GM12878 (cell line): ENCODE measurements around the gene RPL27. TPM values are rescaled to one million over a fixed set of nuclear protein-coding genes. Genes with fewer than 3 reads are reported as not detected.
A peak's percentile ranks its signal among the peaks of the same experiment; 100 is the strongest.

ENCODE experiments used
- ATAC-seq: fragments of 200-7000 bp; cut with Tn5 transposase; 3 replicates; pipeline ENCODE4 v1.9.1; 2020; ENCODE audit warnings: mild to moderate bottlenecking, moderate library complexity
- Bru-seq: library from RNA; stranded (reverse); fragments of 400-500 nt; gene quantifications from one replicate; lab custom pipeline; 2021; lab: Mats Ljungman, UMichigan
- BruChase-seq, 2 experiments: library from RNA; stranded (reverse); fragments of 400-500 nt; gene quantifications; one replicate each; lab custom pipeline; 2021; lab: Mats Ljungman, UMichigan
- BruUV-seq: library from RNA; stranded (reverse); fragments of 400-500 nt; replicated peaks from 2 replicates; lab custom pipeline; 2021; lab: Mats Ljungman, UMichigan
- CTCF ChIA-PET: fragments of 300-600 bp; sonication (Branson Sonifier 250); formaldehyde crosslinking; extraction: SDS; loops from one replicate; lab custom pipeline; 2021; ENCODE audit warnings: inconsistent platforms; lab: Yijun Ruan, JAX
- POLR2A ChIA-PET: fragments of 350-600 bp; formaldehyde crosslinking; extraction: SDS; loops from one replicate; lab custom pipeline; 2021; ENCODE audit warnings: inconsistent platforms; lab: Charles Lee
- RAD21 ChIA-PET: fragments of 300-600 bp; sonication (Branson Sonifier 250); formaldehyde crosslinking; loops from one replicate; lab custom pipeline; 2023; ENCODE audit warnings: antibody characterized with exemption; ENCODE audit not compliant: unreplicated experiment; lab: Charles Lee
- SMC1A ChIA-PET: fragments of 300-600 bp; sonication (Branson Sonifier 250); formaldehyde crosslinking; loops from one replicate; lab custom pipeline; 2023; ENCODE audit not compliant: unreplicated experiment, uncharacterized antibody; lab: Charles Lee
- DNase-seq: peaks from one replicate; pipeline ENCODE4 v3.0.0-alpha.2; 2011; ENCODE audit warnings: low read depth, low spot score
- FAIRE-seq: peaks from 3 replicates; lab custom pipeline; 2011; peaks lifted over from hg19 to GRCh38; lab: Jason Lieb, UNC
- H2AFZ ChIP-seq: 2 replicates; pipeline ENCODE4 v1.6.0; 2011; ENCODE audit warnings: low read depth, low read length, control low read depth; ENCODE audit not compliant: control insufficient read depth
- H3K27ac ChIP-seq: 2 replicates; pipeline ENCODE4 v1.5.1; 2011; ENCODE audit warnings: control low read depth; ENCODE audit not compliant: control insufficient read depth, insufficient read depth
- H3K27me3 ChIP-seq, 2 experiments: replicated peaks in 1 of 2; 2 replicates each; pipeline versions ENCODE4 v1.6.0 to v1.6.1; 2011; ENCODE audit warnings: low read length in 1 of 2; ENCODE audit not compliant: control insufficient read depth in 2 of 2, insufficient read depth in 2 of 2
- H3K36me3 ChIP-seq, 2 experiments: 2 replicates each; pipeline ENCODE4 v1.5.1; 2011; ENCODE audit warnings: low read length in 1 of 2; ENCODE audit not compliant: control insufficient read depth in 2 of 2, insufficient read depth in 2 of 2
- H3K4me1 ChIP-seq: 2 replicates; pipeline ENCODE4 v1.6.1; 2011; ENCODE audit warnings: mild to moderate bottlenecking, low read length, moderate library complexity, mixed read lengths; ENCODE audit not compliant: control insufficient read depth, insufficient read depth
- H3K4me2 ChIP-seq: 2 replicates; pipeline ENCODE4 v1.6.0; 2011; ENCODE audit warnings: control low read depth; ENCODE audit not compliant: control insufficient read depth, insufficient read depth
- H3K4me3 ChIP-seq: fragments of 200-600 bp; sonication (generic); 2 replicates; pipeline ENCODE4 v1.5.1; 2016
- H3K79me2 ChIP-seq: 2 replicates; pipeline ENCODE4 v1.6.0; 2011; ENCODE audit warnings: low read length; ENCODE audit not compliant: control insufficient read depth, insufficient read depth
- H3K9ac ChIP-seq: 2 replicates; pipeline ENCODE4 v1.8.0; 2011; ENCODE audit warnings: low read length, control low read depth, mixed read lengths; ENCODE audit not compliant: control insufficient read depth, insufficient read depth
- H3K9me3 ChIP-seq: replicated peaks from 3 replicates; pipeline ENCODE4 v1.5.1; 2011; ENCODE audit warnings: mild to moderate bottlenecking, low read length; ENCODE audit not compliant: control insufficient read depth, insufficient read depth
- H4K20me1 ChIP-seq: 2 replicates; pipeline ENCODE4 v1.6.0; 2011; ENCODE audit not compliant: control insufficient read depth, insufficient read depth
- CBX3 ChIP-seq: fragments of 200-600 bp; sonication (generic); IDR thresholded peaks from 2 replicates; pipeline ENCODE4 v1.6.1; 2016; ENCODE audit warnings: low read depth, borderline replicate concordance
- IRF4 ChIP-seq: IDR thresholded peaks from 2 replicates; pipeline ENCODE4 v1.6.1; 2011; ENCODE audit warnings: low read depth, low read length
- RCOR1 ChIP-seq: conservative IDR thresholded peaks from 2 replicates; pipeline ENCODE4 v1.6.1; 2012; ENCODE audit warnings: low read depth, low read length, improper control_type of control experiment
- RELA ChIP-seq: fragments of 450-650 bp; IDR thresholded peaks from 2 replicates; pipeline ENCODE4 v1.8.0; 2014; ENCODE audit warnings: borderline replicate concordance; ENCODE audit not compliant: partially characterized antibody
- SMAD5 ChIP-seq: IDR thresholded peaks from 2 replicates; pipeline ENCODE4 v1.6.1; 2016; ENCODE audit warnings: antibody characterized with exemption, low read depth
- SMC3 ChIP-seq: IDR thresholded peaks from 2 replicates; pipeline ENCODE4 v1.6.1; 2011; ENCODE audit warnings: low read length, improper control_type of control experiment, borderline replicate concordance
- TAF1 ChIP-seq: IDR thresholded peaks from 2 replicates; pipeline ENCODE4 v1.6.1; 2011; ENCODE audit warnings: mild to moderate bottlenecking, low read depth, low read length, borderline replicate concordance
- WGBS: methylation state at CpG from one replicate; pipeline ENCODE4 v1.1.6; 2016; ENCODE audit warnings: low lambda C conversion rate; ENCODE audit not compliant: insufficient replicate concordance, insufficient coverage; ENCODE audit errors: missing lambda C conversion rate; 5-methylcytosine and 5-hydroxymethylcytosine counted together
- in situ Hi-C: fragments of 300-500 bp; cut with MboI; formaldehyde crosslinking; loops from 9 replicates; pipeline ENCODE4 v1.14.3; 2018; ENCODE audit warnings: mixed read lengths
- intact Hi-C: fragments of 100-400 bp; cut with micrococcal nuclease; formaldehyde crosslinking; loops from one replicate; pipeline ENCODE4 v1.14.2; 2022; ENCODE audit not compliant: unreplicated experiment
- long read RNA-seq, 2 experiments: library from polyadenylated mRNA; unstranded; transcript quantifications; one replicate each; pipeline ENCODE4 v2.0.0, GENCODE V29; 2019 to 2020
- polyA minus RNA-seq, 3 experiments: library from RNA; depleted of rRNA, polyadenylated mRNA; stranded (reverse); fragments of >200 nt; gene quantifications; 2 replicates each; pipeline ENCODE4 v1.2.3, GENCODE V29; 2011
- polyA plus RNA-seq, 11 experiments: library from polyadenylated mRNA; depleted of rRNA in 4 of 11; unstranded in 6 of 11; stranded (reverse) in 5 of 11; fragments of >200 nt; fragmentation: Nextera tagmentation in 4 of 11; fragmentation: Illumina TruSeq in 1 of 11; extraction: Ambion mirVana in 4 of 11; extraction: Trizol in 1 of 11; gene quantifications; 1 replicate in 1 of 11; 2 replicates in 10 of 11; pipeline versions ENCODE4 v1.2.1 to v1.2.3, GENCODE V29; 2011 to 2016; ENCODE audit warnings: inconsistent platforms in 2 of 11, missing spikeins in 2 of 11, low read depth in 1 of 11
- total RNA-seq, 4 experiments: library from RNA; depleted of rRNA in 3 of 4; stranded (reverse); fragments of >200 nt in 3 of 4; fragmentation: Illumina TruSeq in 1 of 4; extraction: Trizol in 1 of 4; gene quantifications; 2 replicates each; pipeline versions ENCODE4 v1.2.1 to v1.2.3, GENCODE V29; 2013 to 2021
- TF ChIP-seq, protein P1 (sequence below): fragments of 450-650 bp; IDR thresholded peaks from 2 replicates; pipeline ENCODE4 v1.6.1; 2017; ENCODE audit warnings: mild to moderate bottlenecking, moderate library complexity
- TF ChIP-seq, protein P2 (sequence below): fragments of 450-650 bp; IDR thresholded peaks from 2 replicates; pipeline ENCODE4 v1.6.1; 2017; ENCODE audit warnings: mild to moderate bottlenecking

RPL27 gene
- total RNA-seq (2013; cell fraction: nucleolus; rRNA removed), result 190 and 218 TPM in 2 replicates
- 2,683 and 2,694 TPM in 2 replicates for total RNA-seq (2014; rRNA removed)
- total RNA-seq (2014; rRNA removed; fragmentation: Illumina TruSeq; extraction: Trizol), result 3,457 and 3,568 TPM in 2 replicates
- total RNA-seq (2021), result 1,748 and 1,834 TPM in 2 replicates
- polyA plus RNA-seq (2011; ENCODE audit: low read depth), result 4,159 TPM
- polyA plus RNA-seq (2011; rRNA removed), result 5,833 and 6,934 TPM in 2 replicates
- polyA plus RNA-seq (2011; cell fraction: cytosol; rRNA removed), result 3,548 and 5,355 TPM in 2 replicates
- 1,437 and 1,774 TPM in 2 replicates for polyA plus RNA-seq (2011; cell fraction: nucleus; rRNA removed)
- polyA plus RNA-seq (2012), result 4,995 and 5,015 TPM in 2 replicates
- polyA plus RNA-seq (2014; fragmentation: Illumina TruSeq; extraction: Trizol), result 5,212 and 5,530 TPM in 2 replicates
- 1,000 to 10,000 TPM; 4,376 to 4,686 TPM for polyA plus RNA-seq (2014; fragmentation: Nextera tagmentation; extraction: Ambion mirVana)
- 3,489 and 4,101 TPM in 2 replicates for polyA plus RNA-seq (2014; rRNA removed)
- polyA plus RNA-seq (2016; fragmentation: Nextera tagmentation; extraction: Ambion mirVana), result 1,000 to 10,000 TPM; 2,215 to 2,394 TPM
- polyA minus RNA-seq (2011; rRNA and poly(A)+ RNA removed), result 802 and 808 TPM in 2 replicates
- polyA minus RNA-seq (2011; cell fraction: cytosol; rRNA and poly(A)+ RNA removed), result 414 and 501 TPM in 2 replicates
- 173 and 223 TPM in 2 replicates for polyA minus RNA-seq (2011; cell fraction: nucleus; rRNA and poly(A)+ RNA removed)
- percentile 98 among the genes with signal in this experiment for Bru-seq, nascent RNA
- percentile 97 among the genes with signal in this experiment for BruChase-seq, experiment 1, labeled RNA remaining after a 6-hour chase
- percentile 96 among the genes with signal in this experiment for BruChase-seq, experiment 2, labeled RNA remaining after a 2-hour chase
- long read RNA-seq, experiment 1, transcript RPL27-206 (4 exons, 730 nt), result minor isoform, 238 of 725 reads
- long read RNA-seq, experiment 1, transcript RPL27-201 (5 exons, 505 nt), result major isoform, 482 of 725 reads
- long read RNA-seq, experiment 1, partial matches to known transcripts, result 0 of 725 reads
- long read RNA-seq, experiment 1, other reads (novel, unspliced or antisense), result 4 of 725 reads
- long read RNA-seq, experiment 2, transcript RPL27-201 (5 exons, 505 nt), result major isoform, 1,294 of 1,522 reads
- long read RNA-seq, experiment 2, transcript RPL27-206 (4 exons, 730 nt), result minor isoform, 199 of 1,522 reads
- long read RNA-seq, experiment 2, transcript RPL27-208 (3 exons, 1,872 nt), result minor isoform, 10 of 1,522 reads
- long read RNA-seq, experiment 2, partial matches to known transcripts, result 8 of 1,522 reads
- long read RNA-seq, experiment 2, other reads (novel, unspliced or antisense), result 8 of 1,522 reads

DNA sequence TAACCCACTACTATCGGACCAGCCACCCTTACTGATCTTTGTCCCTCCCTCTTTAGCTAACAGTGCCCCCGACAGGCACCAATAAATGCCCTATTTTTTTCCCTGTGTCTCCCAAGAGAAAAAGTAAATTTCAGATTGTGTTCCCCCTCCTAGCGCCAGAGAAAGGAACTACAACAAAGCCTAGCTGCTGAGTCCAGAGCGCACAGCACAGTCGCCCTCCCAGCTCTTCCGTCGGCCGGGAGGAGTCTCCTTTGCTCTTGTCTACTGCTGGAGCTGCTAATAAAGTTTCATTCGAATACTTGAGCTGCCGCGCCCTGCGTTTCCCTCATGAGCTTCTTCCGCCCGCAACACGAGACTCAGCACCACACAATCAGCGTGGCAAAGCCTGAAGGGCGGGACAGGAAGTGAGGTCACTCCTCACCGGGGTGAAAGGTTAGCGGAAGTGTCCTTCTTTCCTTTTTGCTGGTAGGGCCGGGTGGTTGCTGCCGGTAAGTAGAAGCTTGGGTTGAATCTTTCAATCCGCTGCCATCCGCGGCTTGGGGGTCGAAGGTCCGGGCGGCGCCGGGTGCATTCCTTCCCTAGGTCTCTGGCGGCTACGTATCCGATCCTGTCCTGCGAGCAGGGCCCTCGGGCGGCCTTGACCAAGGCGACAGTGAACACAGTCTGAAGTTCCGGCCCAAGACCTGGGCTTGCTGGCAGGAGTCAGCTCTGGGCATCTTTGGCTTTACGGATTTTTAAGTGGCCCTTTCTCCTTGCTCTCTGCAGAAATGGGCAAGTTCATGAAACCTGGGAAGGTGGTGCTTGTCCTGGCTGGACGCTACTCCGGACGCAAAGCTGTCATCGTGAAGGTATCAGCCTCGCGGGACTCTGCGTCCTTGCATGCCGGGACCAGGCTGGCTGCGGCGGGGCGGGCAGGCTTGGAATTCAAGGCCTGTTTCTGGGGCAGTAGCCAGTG is at the start of gene RPL27:
RPL27 (plus strand) TSS at position 436 of the 955 bp plus-strand sequence; CDS start at position 768, 332 bp downstream.
- peak within 1 kb of the TSS; percentile 70 for H2AFZ ChIP-seq
- intact Hi-C loops, result loop anchor here (1.0 to 10.0 kb wide), 3 partner anchors 17 to 153 kb away; partner anchors contain the start of genes AARSD1 and AOC2
- FAIRE-seq (peak; percentile 100), ATAC-seq (peak; percentile 97), DNase-seq (peak; percentile 100)
- RAD21 ChIA-PET, result interaction anchor here (0.5 to 2.7 kb wide), 35 partner anchors 8 to 486 kb away, joined by 3 to 31 read pairs (median 5); partner anchors contain the start of genes AARSD1, AOC2, BECN1 and CNTD1
- H3K79me2 ChIP-seq, result peaks cover 26% of the 10 kb centered on the region
- H3K27me3 ChIP-seq, result no peaks in the 10 kb centered on the region
- SMC1A ChIA-PET, result interaction anchor here (0.6 to 3.7 kb wide), 33 partner anchors 9 to 486 kb away, joined by 3 to 47 read pairs (median 4); partner anchors contain the start of genes DHX8, IFI35, PSMC3IP and PSME3
- H4K20me1 ChIP-seq, result no peaks in the 10 kb centered on the region
- peaks cover 3% of the 10 kb centered on the region; the same call in 1 of the 2 replicates for H3K4me1 ChIP-seq
- peak within 1 kb of the TSS; percentile 95 for H3K4me3 ChIP-seq
- POLR2A ChIA-PET, result interaction anchor here (0.5 to 2.6 kb wide), 23 partner anchors 9 to 1054 kb away, joined by 3 to 21 read pairs (median 3); partner anchors contain the start of genes AARSD1, BECN1, BRCA1 and DHX8
- BruUV-seq, result TSS peak; percentile 87
- no peaks in the 10 kb centered on the region for H3K9me3 ChIP-seq
- in situ Hi-C loops, result no loop called here
- H3K36me3 ChIP-seq, result peaks cover 7 to 13% of the 10 kb centered on the region in 2 experiments
- peak within 1 kb of the TSS; percentile 99 for H3K9ac ChIP-seq
- CTCF ChIA-PET, result interaction anchor here (0.5 to 4.8 kb wide), 48 partner anchors 9 to 804 kb away, joined by 3 to 66 read pairs (median 5); partner anchors contain the start of genes AARSD1, AOC2, BECN1 and CNTD1
- 1% methylated on average over 49 of the region's 49 CpGs for WGBS
- peak within 1 kb of the TSS; percentile 73 for H3K4me2 ChIP-seq
- H3K27ac ChIP-seq, result peak within 1 kb of the TSS; percentile 82
- peak; percentile 84; the same call in 1 of the 2 replicates for TF ChIP-seq RCOR1
- peak; percentile 59; the same call in 1 of the 2 replicates for TF ChIP-seq SMC3
- TF ChIP-seq IRF4, result peak; percentile 33; the same call in 1 of the 2 replicates
- TF ChIP-seq, protein P1, sequence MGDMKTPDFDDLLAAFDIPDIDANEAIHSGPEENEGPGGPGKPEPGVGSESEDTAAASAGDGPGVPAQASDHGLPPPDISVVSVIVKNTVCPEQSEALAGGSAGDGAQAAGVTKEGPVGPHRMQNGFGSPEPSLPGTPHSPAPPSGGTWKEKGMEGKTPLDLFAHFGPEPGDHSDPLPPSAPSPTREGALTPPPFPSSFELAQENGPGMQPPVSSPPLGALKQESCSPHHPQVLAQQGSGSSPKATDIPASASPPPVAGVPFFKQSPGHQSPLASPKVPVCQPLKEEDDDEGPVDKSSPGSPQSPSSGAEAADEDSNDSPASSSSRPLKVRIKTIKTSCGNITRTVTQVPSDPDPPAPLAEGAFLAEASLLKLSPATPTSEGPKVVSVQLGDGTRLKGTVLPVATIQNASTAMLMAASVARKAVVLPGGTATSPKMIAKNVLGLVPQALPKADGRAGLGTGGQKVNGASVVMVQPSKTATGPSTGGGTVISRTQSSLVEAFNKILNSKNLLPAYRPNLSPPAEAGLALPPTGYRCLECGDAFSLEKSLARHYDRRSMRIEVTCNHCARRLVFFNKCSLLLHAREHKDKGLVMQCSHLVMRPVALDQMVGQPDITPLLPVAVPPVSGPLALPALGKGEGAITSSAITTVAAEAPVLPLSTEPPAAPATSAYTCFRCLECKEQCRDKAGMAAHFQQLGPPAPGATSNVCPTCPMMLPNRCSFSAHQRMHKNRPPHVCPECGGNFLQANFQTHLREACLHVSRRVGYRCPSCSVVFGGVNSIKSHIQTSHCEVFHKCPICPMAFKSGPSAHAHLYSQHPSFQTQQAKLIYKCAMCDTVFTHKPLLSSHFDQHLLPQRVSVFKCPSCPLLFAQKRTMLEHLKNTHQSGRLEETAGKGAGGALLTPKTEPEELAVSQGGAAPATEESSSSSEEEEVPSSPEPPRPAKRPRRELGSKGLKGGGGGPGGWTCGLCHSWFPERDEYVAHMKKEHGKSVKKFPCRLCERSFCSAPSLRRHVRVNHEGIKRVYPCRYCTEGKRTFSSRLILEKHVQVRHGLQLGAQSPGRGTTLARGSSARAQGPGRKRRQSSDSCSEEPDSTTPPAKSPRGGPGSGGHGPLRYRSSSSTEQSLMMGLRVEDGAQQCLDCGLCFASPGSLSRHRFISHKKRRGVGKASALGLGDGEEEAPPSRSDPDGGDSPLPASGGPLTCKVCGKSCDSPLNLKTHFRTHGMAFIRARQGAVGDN, result peak; percentile 89
- TF ChIP-seq RELA, result peak; percentile 83
- peak; percentile 98 for TF ChIP-seq TAF1
- TF ChIP-seq CBX3, result no peak
- TF ChIP-seq SMAD5, result peak; percentile 89; the same call in 1 of the 2 replicates
- TF ChIP-seq, protein P2, sequence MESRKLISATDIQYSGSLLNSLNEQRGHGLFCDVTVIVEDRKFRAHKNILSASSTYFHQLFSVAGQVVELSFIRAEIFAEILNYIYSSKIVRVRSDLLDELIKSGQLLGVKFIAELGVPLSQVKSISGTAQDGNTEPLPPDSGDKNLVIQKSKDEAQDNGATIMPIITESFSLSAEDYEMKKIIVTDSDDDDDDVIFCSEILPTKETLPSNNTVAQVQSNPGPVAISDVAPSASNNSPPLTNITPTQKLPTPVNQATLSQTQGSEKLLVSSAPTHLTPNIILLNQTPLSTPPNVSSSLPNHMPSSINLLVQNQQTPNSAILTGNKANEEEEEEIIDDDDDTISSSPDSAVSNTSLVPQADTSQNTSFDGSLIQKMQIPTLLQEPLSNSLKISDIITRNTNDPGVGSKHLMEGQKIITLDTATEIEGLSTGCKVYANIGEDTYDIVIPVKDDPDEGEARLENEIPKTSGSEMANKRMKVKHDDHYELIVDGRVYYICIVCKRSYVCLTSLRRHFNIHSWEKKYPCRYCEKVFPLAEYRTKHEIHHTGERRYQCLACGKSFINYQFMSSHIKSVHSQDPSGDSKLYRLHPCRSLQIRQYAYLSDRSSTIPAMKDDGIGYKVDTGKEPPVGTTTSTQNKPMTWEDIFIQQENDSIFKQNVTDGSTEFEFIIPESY, result no peak
